ENCODE data around the gene GPA33. TPM values are rescaled to one million over a fixed set of nuclear protein-coding genes. Genes with fewer than 3 reads are reported as not detected.
A peak's percentile ranks its signal among the peaks of the same experiment; 100 is the strongest.

The GPA33 gene, protein sequence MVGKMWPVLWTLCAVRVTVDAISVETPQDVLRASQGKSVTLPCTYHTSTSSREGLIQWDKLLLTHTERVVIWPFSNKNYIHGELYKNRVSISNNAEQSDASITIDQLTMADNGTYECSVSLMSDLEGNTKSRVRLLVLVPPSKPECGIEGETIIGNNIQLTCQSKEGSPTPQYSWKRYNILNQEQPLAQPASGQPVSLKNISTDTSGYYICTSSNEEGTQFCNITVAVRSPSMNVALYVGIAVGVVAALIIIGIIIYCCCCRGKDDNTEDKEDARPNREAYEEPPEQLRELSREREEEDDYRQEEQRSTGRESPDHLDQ
- polyA plus RNA-seq: 64.4 TPM
- long read RNA-seq, donor 1, transcript GPA33-201 (7 exons, 2,802 nt): major isoform, 10 of 10 reads
- long read RNA-seq, donor 1, partial matches to known transcripts: 0 of 10 reads
- long read RNA-seq, donor 1, other reads (novel, unspliced or antisense): 0 of 10 reads
- long read RNA-seq, donor 2, transcript GPA33-201 (7 exons, 2,802 nt): major isoform, 16 of 16 reads
- long read RNA-seq, donor 2, partial matches to known transcripts: 0 of 16 reads
- long read RNA-seq, donor 2, other reads (novel, unspliced or antisense): 0 of 16 reads
- long read RNA-seq, donor 3: 0 reads
- long read RNA-seq, donor 4, partial matches to known transcripts: 0 of 4 reads
- long read RNA-seq, donor 4, other reads (novel, unspliced or antisense): 0 of 4 reads
- long read RNA-seq, donor 5, transcript GPA33-201 (7 exons, 2,802 nt): major isoform, 24 of 24 reads
- long read RNA-seq, donor 5, partial matches to known transcripts: 0 of 24 reads
- long read RNA-seq, donor 5, other reads (novel, unspliced or antisense): 0 of 24 reads
- long read RNA-seq, donor 6, transcript GPA33-201 (7 exons, 2,802 nt): major isoform, 18 of 18 reads
- long read RNA-seq, donor 6, partial matches to known transcripts: 0 of 18 reads
- long read RNA-seq, donor 6, other reads (novel, unspliced or antisense): 0 of 18 reads
- long read RNA-seq, donor 7, transcript GPA33-201 (7 exons, 2,802 nt): major isoform, 12 of 12 reads
- long read RNA-seq, donor 7, partial matches to known transcripts: 0 of 12 reads
- long read RNA-seq, donor 7, other reads (novel, unspliced or antisense): 0 of 12 reads
- long read RNA-seq, donor 8, transcript GPA33-201 (7 exons, 2,802 nt): major isoform, 13 of 18 reads
- long read RNA-seq, donor 8, partial matches to known transcripts: 5 of 18 reads
- long read RNA-seq, donor 8, other reads (novel, unspliced or antisense): 0 of 18 reads
- long read RNA-seq, donor 9, transcript GPA33-201 (7 exons, 2,802 nt): major isoform, 16 of 26 reads
- long read RNA-seq, donor 9, partial matches to known transcripts: 10 of 26 reads
- long read RNA-seq, donor 9, other reads (novel, unspliced or antisense): 0 of 26 reads
- long read RNA-seq, donor 10, transcript GPA33-201 (7 exons, 2,802 nt): major isoform, 25 of 30 reads
- long read RNA-seq, donor 10, partial matches to known transcripts: 5 of 30 reads
- long read RNA-seq, donor 10, other reads (novel, unspliced or antisense): 0 of 30 reads
- long read RNA-seq, donor 11, transcript GPA33-201 (7 exons, 2,802 nt): major isoform, 9 of 9 reads
- long read RNA-seq, donor 11, partial matches to known transcripts: 0 of 9 reads
- long read RNA-seq, donor 11, other reads (novel, unspliced or antisense): 0 of 9 reads

DNA sequence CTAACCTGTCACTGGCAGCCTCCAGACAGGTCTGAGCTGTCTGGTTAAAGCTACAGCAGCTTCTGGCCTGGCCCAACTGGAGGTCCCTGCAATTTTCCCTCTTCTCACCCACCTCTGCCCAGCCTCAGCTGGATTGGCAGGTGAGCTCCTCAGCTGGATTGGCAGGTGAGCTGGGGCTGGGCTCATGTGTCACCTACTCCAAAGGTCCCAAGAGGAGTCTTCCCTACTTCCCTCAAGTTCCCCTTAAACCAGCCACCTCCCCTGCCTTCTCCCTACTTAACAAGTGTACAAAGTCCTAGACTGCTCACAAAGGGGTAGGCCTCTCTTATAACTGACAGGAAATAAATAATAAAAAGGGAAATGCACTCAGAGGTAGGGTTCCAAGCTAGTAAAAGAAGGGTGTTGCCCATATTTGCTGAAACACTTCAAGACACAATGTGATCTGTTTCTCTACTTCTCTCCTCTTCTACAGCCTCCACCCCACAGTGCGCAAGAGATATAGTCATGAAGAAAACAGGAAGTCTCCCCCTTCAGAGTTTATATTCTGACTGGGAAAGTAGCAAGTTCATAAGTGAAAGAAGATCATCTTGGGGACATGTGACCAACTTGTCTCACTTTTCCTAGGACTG, at the start of gene GPA33:
Gene GPA33, minus strand, starts transcription at position 64 of the 629 bp plus-strand sequence. CDS start 90 bp downstream, outside the sequence.
- Histone ChIP-seq H3K9me3 (ENCODE audit: control insufficient read depth, low read depth, low read length) (no peaks in the 10 kb centered on the region), H3K4me1 (ENCODE audit: control insufficient read depth, insufficient read depth, low read length) (peaks cover 44% of the 10 kb centered on the region), H3K27ac (ENCODE audit: low read length) (peak within 1 kb of the TSS; percentile 99), H3K27me3 (ENCODE audit: control insufficient read depth, insufficient read depth, low read length) (no peaks in the 10 kb centered on the region), H3K4me3 (ENCODE audit: low read length) (peak within 1 kb of the TSS; percentile 38), H3K36me3 (ENCODE audit: control insufficient read depth, insufficient read depth, low read length) (no peaks in the 10 kb centered on the region)
- DNase-seq: peak; percentile 95 to 98
- no CpG with 5 or more reads among the region's 1 CpG for WGBS (ENCODE audit: insufficient coverage, low lambda C conversion rate)

DNA sequence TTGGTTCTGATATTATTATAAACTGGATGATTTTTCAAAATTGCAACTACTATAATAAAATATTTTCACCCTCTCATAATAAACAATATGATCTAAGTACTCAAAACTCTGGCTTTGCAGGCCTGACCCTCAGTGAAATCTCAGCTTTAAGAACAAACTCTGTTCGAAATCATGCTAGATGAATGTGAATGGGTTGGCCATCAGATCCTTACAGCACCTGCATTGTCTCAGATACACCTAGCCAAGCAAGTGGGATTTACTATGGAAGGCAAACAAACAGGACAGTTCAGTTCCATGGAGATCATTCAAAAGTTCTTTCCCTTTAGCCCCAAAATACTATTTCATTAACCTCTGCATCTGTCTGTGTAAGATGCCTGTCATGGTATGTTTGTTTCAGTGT, 48.5 kb upstream of the GPA33 start:
- no peak overlapping the region for H3K4me3 ChIP-seq (ENCODE audit: low read length)
- H3K27me3 ChIP-seq (ENCODE audit: control insufficient read depth, insufficient read depth, low read length): no peaks in the 10 kb centered on the region
- no peak for DNase-seq
- H3K4me1 ChIP-seq (ENCODE audit: control insufficient read depth, insufficient read depth, low read length): no peaks in the 10 kb centered on the region
- H3K36me3 ChIP-seq (ENCODE audit: control insufficient read depth, insufficient read depth, low read length): no peaks in the 10 kb centered on the region
- no peaks in the 10 kb centered on the region for H3K9me3 ChIP-seq (ENCODE audit: control insufficient read depth, low read depth, low read length)
- WGBS (ENCODE audit: insufficient coverage, low lambda C conversion rate): no CpG with 5 or more reads among the region's 1 CpG
- H3K27ac ChIP-seq (ENCODE audit: low read length): no peak overlapping the region

DNA sequence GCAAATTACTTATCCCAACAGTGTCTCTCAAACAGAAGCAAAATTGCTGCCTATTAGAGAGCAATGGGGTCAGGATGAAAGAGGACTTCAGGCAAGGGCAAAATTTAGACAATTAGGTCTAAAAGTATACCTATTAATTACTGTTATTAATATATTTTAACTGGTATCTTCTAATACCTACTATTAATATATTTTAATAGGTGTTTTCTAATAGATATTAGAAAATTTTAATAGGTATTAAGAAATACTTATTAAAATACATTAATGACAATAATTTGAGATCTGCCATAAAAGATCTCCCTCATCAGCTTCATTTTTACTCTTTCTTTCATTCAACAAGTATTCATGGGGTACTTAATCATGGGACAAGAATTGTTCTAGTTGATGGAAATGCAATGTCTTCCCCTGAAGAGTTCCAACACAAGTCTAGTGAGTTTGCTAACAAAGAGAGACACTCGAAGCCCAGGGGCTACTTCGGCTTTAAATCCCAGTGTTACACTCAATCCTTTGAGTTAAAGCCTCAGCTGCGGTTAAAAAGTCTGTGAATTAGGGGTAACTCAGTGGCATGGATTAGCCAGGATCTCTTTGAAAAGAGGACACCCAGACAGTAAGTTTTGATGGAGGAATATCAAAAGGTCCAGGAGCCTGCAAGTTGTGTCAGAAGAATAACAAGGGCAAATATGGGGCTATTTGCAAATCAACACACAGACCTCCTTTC, 47.8 kb upstream of the GPA33 start:
- DNase-seq: no peak
- no CpG with 5 or more reads among the region's 3 CpGs for WGBS (ENCODE audit: insufficient coverage, low lambda C conversion rate)
- Histone ChIP-seq H3K9me3 (ENCODE audit: control insufficient read depth, low read depth, low read length) (no peaks in the 10 kb centered on the region), H3K27me3 (ENCODE audit: control insufficient read depth, insufficient read depth, low read length) (no peaks in the 10 kb centered on the region), H3K4me1 (ENCODE audit: control insufficient read depth, insufficient read depth, low read length) (no peaks in the 10 kb centered on the region), H3K27ac (ENCODE audit: low read length) (no peak overlapping the region), H3K4me3 (ENCODE audit: low read length) (no peak overlapping the region), H3K36me3 (ENCODE audit: control insufficient read depth, insufficient read depth, low read length) (no peaks in the 10 kb centered on the region)

DNA sequence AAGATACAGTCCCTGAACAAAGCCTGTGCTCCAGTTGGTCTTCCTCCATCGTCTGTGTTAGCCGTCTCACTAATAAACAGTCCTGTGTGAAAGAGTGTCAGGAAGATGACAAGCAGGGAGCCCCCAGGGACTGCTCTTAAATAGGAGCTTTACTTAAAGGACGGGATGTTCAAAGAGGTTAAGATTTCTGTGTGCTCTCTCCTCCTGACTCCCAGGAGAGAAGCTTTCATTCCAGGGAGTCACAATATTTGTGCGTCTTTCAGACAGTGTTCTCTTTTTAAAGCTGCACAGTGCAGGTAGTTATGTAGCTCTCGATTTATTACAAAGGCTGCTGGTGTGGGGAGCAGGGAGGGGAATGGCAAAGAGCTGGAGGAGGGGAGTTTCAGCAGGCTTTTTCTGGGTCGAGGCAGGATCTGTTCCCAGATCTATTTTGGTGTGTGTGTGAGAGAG, 47.2 kb upstream of the GPA33 start:
- no CpG with 5 or more reads among the region's 6 CpGs for WGBS (ENCODE audit: insufficient coverage, low lambda C conversion rate)
- Histone ChIP-seq H3K4me3 (ENCODE audit: low read length) (no peak overlapping the region), H3K4me1 (ENCODE audit: control insufficient read depth, insufficient read depth, low read length) (no peaks in the 10 kb centered on the region), H3K27me3 (ENCODE audit: control insufficient read depth, insufficient read depth, low read length) (no peaks in the 10 kb centered on the region), H3K27ac (ENCODE audit: low read length) (no peak overlapping the region), H3K36me3 (ENCODE audit: control insufficient read depth, insufficient read depth, low read length) (no peaks in the 10 kb centered on the region), H3K9me3 (ENCODE audit: control insufficient read depth, low read depth, low read length) (no peaks in the 10 kb centered on the region)
- no peak for DNase-seq

DNA sequence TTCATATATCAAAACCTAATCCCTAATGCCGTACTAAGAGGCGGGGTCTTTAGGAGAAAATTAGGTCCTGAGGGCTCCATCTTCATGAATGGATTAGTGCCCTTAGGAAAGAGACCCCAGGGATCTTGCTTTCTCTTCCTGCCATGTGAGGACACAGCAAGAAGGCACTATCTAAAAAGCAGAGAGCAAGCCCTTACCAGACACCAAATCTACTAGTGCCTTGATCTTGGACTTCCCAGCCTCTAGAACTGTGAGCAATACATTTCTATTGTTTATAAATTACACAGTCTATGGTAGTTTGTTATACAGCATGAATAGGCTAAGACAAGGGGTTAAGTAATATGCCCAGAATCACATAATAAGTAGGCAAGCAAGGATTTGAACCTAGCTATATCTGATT, 46.6 kb upstream of the GPA33 start:
- WGBS (ENCODE audit: insufficient coverage, low lambda C conversion rate): no CpG with 5 or more reads among the region's 2 CpGs
- no peak for DNase-seq
- H3K27me3 ChIP-seq (ENCODE audit: control insufficient read depth, insufficient read depth, low read length): no peaks in the 10 kb centered on the region
- no peaks in the 10 kb centered on the region for H3K4me1 ChIP-seq (ENCODE audit: control insufficient read depth, insufficient read depth, low read length)
- H3K4me3 ChIP-seq (ENCODE audit: low read length): no peak overlapping the region
- H3K36me3 ChIP-seq (ENCODE audit: control insufficient read depth, insufficient read depth, low read length): no peaks in the 10 kb centered on the region
- no peak overlapping the region for H3K27ac ChIP-seq (ENCODE audit: low read length)
- H3K9me3 ChIP-seq (ENCODE audit: control insufficient read depth, low read depth, low read length): no peaks in the 10 kb centered on the region

DNA sequence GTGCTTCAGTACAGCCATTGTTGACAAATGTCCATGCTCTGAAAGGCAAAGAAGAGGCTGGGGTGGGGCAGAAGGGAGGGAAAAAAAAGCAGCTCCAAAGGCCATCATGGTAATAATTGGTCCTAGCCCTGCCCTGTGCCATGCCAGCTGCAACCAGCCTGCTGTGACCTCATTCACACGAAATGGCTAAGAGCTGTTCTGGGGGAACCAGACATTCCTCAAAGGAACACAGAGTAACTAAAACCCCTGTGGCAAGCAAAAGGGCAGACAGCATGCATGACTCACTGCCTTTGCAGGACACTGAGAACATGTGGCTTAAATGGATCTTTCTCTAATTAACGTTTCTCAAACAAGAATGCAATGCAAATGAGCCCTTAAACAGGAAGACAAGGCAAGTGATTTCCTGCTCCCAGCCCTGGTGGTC, 46.0 kb upstream of the GPA33 start:
- no peak overlapping the region for H3K4me3 ChIP-seq (ENCODE audit: low read length)
- no peaks in the 10 kb centered on the region for H3K4me1 ChIP-seq (ENCODE audit: control insufficient read depth, insufficient read depth, low read length)
- no peaks in the 10 kb centered on the region for H3K36me3 ChIP-seq (ENCODE audit: control insufficient read depth, insufficient read depth, low read length)
- H3K27ac ChIP-seq (ENCODE audit: low read length): no peak overlapping the region
- peak in 1 of 2 donors; percentile 10 for DNase-seq
- no CpG with 5 or more reads among the region's 2 CpGs for WGBS (ENCODE audit: insufficient coverage, low lambda C conversion rate)
- H3K27me3 ChIP-seq (ENCODE audit: control insufficient read depth, insufficient read depth, low read length): no peaks in the 10 kb centered on the region
- H3K9me3 ChIP-seq (ENCODE audit: control insufficient read depth, low read depth, low read length): no peaks in the 10 kb centered on the region

DNA sequence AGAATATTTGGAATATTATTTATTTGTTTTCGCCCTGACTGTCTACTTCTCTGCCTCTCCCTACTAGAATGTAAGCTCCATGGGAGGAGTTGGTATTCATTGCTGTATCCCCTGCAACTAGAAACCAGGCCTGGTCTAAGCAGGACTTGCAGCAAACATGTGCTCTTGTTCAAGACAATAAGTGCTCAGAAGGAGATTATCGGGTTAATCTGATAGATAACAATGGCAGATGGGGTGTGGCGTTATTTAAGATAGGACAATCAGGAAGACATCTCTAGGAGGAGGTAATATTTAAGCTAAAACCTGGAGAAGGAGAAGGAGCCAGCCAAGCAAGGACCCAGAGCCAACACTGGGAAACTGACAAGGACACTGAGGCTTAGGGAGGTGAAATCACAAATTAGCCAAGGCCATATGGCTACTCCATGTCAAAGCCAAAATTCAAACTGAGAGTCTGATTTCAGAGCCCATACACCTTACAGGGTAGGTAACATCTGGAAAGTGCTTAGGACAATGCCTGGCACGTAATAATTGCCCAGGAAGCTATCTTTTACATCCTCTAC, 45.2 kb upstream of the GPA33 start:
- H3K9me3 ChIP-seq (ENCODE audit: control insufficient read depth, low read depth, low read length): no peaks in the 10 kb centered on the region
- no peak overlapping the region for H3K4me3 ChIP-seq (ENCODE audit: low read length)
- no peaks in the 10 kb centered on the region for H3K4me1 ChIP-seq (ENCODE audit: control insufficient read depth, insufficient read depth, low read length)
- H3K27me3 ChIP-seq (ENCODE audit: control insufficient read depth, insufficient read depth, low read length): no peaks in the 10 kb centered on the region
- no peaks in the 10 kb centered on the region for H3K36me3 ChIP-seq (ENCODE audit: control insufficient read depth, insufficient read depth, low read length)
- no peak for DNase-seq
- 82% methylated on average over 2 of the region's 4 CpGs for WGBS (ENCODE audit: insufficient coverage, low lambda C conversion rate)
- H3K27ac ChIP-seq (ENCODE audit: low read length): no peak overlapping the region

DNA sequence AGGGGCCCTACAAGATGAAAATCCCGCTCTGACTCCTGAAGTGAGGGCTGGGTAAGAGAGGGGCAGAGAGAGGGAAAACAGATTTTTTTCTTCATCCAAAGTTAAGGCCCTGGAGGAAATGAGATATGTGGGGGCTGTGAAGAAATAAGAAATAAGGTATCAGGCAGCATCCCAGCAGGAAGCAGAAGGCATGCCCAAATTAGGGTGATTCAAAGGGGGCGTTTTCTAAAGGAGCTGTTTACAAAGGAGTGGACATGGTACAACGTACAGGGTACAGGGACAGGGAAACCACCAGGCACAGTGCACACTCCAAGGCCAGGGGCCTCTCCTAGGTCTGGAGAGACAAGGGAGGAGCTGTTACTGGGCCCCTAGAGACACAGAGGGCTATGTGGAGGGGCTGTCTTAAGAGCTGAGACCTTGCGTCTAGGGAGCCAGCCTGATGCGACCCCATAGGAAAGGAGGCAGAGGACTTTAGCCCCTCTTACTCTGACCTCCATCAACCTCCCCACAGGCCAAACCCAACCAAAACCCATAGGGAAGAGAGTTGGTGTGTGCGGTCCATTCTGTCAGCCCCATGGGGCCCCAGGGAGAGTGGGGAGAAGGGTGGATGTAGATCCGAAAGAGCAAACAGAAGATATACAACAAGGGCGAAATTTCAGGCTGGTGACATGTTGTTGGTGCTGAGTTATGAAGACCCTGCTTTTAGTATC, 42.3 kb upstream of the GPA33 start:
- 80% methylated on average over 1 of the region's 8 CpGs for WGBS (ENCODE audit: insufficient coverage, low lambda C conversion rate)
- peak in 1 of 2 donors; percentile 28 for DNase-seq
- H3K9me3 ChIP-seq (ENCODE audit: control insufficient read depth, low read depth, low read length): no peaks in the 10 kb centered on the region
- H3K4me1 ChIP-seq (ENCODE audit: control insufficient read depth, insufficient read depth, low read length): no peaks in the 10 kb centered on the region
- H3K36me3 ChIP-seq (ENCODE audit: control insufficient read depth, insufficient read depth, low read length): no peaks in the 10 kb centered on the region
- H3K27me3 ChIP-seq (ENCODE audit: control insufficient read depth, insufficient read depth, low read length): no peaks in the 10 kb centered on the region
- no peak overlapping the region for H3K4me3 ChIP-seq (ENCODE audit: low read length)
- H3K27ac ChIP-seq (ENCODE audit: low read length): no peak overlapping the region

Data from large intestine (tissue), 12 donors.